H1 (cell line): ENCODE measurements around the gene ABL1.

Experiments
- EZH2 ChIP-seq: fragments of 200-600 bp; sonication (generic); IDR thresholded peaks from 2 replicates; pipeline ENCODE4 v1.7.1; 2012; ENCODE audit warnings: low read depth, mild to moderate bottlenecking, moderate library complexity, low read length, inconsistent platforms; ENCODE audit not compliant: severe bottlenecking
- TCF12 ChIP-seq: IDR thresholded peaks from 2 replicates; pipeline ENCODE4 v1.6.1; 2011; ENCODE audit warnings: low read depth, mild to moderate bottlenecking, low read length
- TF ChIP-seq, protein P1 (sequence below), 3 experiments: IDR thresholded peaks; 1 replicate in 2 of 3; 2 replicates in 1 of 3; pipeline versions ENCODE4 v1.5.1 to v1.6.1; 2011; ENCODE audit warnings: low read length in 3 of 3, mild to moderate bottlenecking in 3 of 3, inconsistent platforms in 2 of 3, low read depth in 1 of 3, moderate library complexity in 1 of 3; ENCODE audit not compliant: insufficient read depth in 1 of 3; ENCODE audit errors: control extremely low read depth in 1 of 3

DNA sequence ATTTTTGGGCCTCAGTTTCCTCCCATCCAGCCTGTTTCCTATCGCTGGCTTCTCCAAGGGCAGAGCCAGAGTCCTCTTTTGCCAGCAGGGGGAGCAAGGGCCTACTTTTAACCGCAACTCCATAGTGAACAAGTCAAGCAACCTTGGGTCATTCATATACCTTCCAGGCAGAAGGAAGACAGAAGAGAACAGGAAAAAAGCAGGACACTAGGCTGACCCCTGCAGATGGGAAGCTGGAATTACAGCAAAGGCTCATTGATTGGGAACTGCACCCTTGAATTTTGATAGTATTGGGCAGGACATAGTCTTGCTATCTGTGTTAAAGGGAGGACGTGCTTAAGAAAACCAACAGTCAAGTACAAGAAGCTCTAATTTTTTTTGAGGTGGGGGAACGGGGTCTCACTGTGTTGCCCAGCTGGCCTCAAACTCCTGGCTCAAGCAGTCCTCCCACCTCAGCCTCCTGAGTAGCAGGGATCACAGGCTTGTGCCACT lies 31.5 kb downstream of the ABL1 start:
- TF ChIP-seq, protein P1, sequence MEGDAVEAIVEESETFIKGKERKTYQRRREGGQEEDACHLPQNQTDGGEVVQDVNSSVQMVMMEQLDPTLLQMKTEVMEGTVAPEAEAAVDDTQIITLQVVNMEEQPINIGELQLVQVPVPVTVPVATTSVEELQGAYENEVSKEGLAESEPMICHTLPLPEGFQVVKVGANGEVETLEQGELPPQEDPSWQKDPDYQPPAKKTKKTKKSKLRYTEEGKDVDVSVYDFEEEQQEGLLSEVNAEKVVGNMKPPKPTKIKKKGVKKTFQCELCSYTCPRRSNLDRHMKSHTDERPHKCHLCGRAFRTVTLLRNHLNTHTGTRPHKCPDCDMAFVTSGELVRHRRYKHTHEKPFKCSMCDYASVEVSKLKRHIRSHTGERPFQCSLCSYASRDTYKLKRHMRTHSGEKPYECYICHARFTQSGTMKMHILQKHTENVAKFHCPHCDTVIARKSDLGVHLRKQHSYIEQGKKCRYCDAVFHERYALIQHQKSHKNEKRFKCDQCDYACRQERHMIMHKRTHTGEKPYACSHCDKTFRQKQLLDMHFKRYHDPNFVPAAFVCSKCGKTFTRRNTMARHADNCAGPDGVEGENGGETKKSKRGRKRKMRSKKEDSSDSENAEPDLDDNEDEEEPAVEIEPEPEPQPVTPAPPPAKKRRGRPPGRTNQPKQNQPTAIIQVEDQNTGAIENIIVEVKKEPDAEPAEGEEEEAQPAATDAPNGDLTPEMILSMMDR (IDR thresholded peaks at IDR 0.05; ENCODE audit: control extremely low read depth in 1 of 3, insufficient read depth in 1 of 3, low read depth in 1 of 3, low read length in 3 of 3) = peak; percentile 67 to 99 (median 95)
- TF ChIP-seq EZH2 (no peak), TCF12 (no peak)
